Measurements from ENCODE around the gene GSS.

GSS gene

DNA sequence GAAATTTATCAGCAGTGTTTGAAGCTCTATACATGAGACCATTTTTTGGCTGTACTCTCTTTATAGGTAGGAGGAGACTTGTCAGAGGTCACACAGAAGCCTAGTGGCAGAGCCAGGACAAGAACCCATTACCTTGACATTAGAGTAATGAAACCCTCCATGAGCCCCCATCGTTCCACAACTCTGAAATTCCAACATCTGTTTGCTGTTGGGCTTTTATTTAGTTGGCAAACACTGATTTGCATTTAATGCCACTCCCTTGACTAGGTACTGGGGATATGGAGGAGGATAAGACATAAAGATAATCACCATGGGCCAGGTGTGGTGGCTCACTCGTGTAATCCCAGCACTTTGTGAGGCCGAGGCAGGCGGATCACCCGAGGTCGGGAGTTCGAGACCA lies 1.6 kb downstream of the GSS start:
- Histone ChIP-seq H3K9me3 (ENCODE audit: control insufficient read depth, low read length) (no peaks in the 10 kb centered on the region), H3K4me1 (peaks cover 9% of the 10 kb centered on the region), H3K36me3 (ENCODE audit: control insufficient read depth, insufficient read depth, low read length) (no peaks in the 10 kb centered on the region), H3K4me3 (ENCODE audit: low read depth, low read length) (no peak overlapping the region), H2AFZ (no peak overlapping the region), H3K9ac (no peak overlapping the region), H3K27ac (no peak overlapping the region), H3K27me3 (ENCODE audit: control insufficient read depth, insufficient read depth, low read length) (no peaks in the 10 kb centered on the region), H3K79me2 (no peaks in the 10 kb centered on the region), H3K4me2 (ENCODE audit: low read length) (no peak overlapping the region)
- TF ChIP-seq, protein P1, sequence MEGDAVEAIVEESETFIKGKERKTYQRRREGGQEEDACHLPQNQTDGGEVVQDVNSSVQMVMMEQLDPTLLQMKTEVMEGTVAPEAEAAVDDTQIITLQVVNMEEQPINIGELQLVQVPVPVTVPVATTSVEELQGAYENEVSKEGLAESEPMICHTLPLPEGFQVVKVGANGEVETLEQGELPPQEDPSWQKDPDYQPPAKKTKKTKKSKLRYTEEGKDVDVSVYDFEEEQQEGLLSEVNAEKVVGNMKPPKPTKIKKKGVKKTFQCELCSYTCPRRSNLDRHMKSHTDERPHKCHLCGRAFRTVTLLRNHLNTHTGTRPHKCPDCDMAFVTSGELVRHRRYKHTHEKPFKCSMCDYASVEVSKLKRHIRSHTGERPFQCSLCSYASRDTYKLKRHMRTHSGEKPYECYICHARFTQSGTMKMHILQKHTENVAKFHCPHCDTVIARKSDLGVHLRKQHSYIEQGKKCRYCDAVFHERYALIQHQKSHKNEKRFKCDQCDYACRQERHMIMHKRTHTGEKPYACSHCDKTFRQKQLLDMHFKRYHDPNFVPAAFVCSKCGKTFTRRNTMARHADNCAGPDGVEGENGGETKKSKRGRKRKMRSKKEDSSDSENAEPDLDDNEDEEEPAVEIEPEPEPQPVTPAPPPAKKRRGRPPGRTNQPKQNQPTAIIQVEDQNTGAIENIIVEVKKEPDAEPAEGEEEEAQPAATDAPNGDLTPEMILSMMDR (IDR thresholded peaks at IDR 0.05) = no peak

DNA sequence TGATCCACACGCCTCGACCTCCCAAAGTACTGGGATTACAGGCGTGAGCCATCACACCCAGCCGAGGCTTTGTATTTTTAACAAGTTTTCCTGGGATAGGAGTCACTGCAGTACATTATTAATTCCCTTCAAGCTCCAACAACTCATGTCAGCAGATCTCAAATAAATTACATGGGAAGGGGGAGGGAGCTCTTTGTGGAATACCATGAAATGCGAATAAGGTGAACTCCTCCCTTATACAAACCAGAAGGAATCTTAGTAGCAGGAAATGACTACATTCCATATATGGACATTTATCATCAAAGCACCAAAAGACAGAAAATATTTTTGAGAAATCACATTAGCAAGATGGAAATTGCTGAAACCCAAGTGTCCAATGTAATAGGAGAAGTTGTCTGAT lies 2.9 kb downstream of the GSS start:
- Histone ChIP-seq H3K27me3 (ENCODE audit: control insufficient read depth, insufficient read depth, low read length) (no peaks in the 10 kb centered on the region), H3K4me2 (ENCODE audit: low read length) (no peak overlapping the region), H3K9ac (no peak overlapping the region), H3K36me3 (ENCODE audit: control insufficient read depth, insufficient read depth, low read length) (no peaks in the 10 kb centered on the region), H3K9me3 (ENCODE audit: control insufficient read depth, low read length) (no peaks in the 10 kb centered on the region), H3K27ac (no peak overlapping the region), H3K4me1 (peaks cover 9% of the 10 kb centered on the region), H2AFZ (no peak overlapping the region), H3K4me3 (ENCODE audit: low read depth, low read length) (no peak overlapping the region), H3K79me2 (no peaks in the 10 kb centered on the region)
- TF ChIP-seq, protein P1 (IDR thresholded peaks at IDR 0.05) = no peak

DNA sequence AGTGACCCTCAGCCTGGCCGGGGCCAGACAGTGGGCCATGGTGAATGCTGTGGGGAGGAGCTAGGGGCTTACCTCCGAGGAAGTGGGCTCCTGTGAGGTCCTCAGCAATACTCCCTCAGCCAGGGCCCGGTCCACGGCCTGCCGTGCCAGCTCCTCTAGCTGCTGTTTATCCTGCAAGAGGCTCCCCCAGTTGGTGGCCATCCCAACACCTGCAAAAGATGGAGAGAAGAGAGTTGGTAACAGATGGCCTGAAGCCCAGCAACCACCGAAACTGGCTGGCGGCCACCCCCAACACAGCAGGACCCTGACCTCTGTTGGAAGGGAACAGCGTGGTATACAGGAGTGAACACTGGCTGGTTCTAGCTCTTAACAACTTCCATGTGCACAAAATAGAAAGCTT lies 4.0 kb downstream of the GSS start:
- Histone ChIP-seq H3K4me1 (peaks cover 9% of the 10 kb centered on the region), H3K9me3 (ENCODE audit: control insufficient read depth, low read length) (no peaks in the 10 kb centered on the region), H3K4me3 (ENCODE audit: low read depth, low read length) (no peak overlapping the region), H3K27ac (no peak overlapping the region), H3K27me3 (ENCODE audit: control insufficient read depth, insufficient read depth, low read length) (no peaks in the 10 kb centered on the region), H2AFZ (no peak overlapping the region), H3K79me2 (no peaks in the 10 kb centered on the region), H3K4me2 (ENCODE audit: low read length) (no peak overlapping the region), H3K36me3 (ENCODE audit: control insufficient read depth, insufficient read depth, low read length) (no peaks in the 10 kb centered on the region), H3K9ac (no peak overlapping the region)
- TF ChIP-seq, protein P1 (IDR thresholded peaks at IDR 0.05) = no peak

DNA sequence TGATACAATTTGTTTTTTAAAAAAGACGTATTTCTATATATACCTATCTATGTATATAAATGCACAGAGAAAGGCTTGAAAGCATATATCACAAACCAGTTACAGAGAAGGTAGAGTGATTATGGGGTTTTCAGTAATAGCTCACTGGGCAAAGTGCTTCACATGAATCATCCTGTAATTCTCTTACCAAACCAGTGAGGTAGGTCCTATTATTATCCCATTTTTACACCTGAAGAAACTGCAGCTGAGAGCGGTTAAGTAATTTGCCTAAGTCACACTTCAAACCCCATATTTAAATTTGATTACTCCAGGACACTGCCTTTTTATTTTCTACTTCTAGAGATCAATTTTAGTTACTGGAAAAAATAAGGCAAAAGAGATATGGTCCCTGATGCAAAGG lies 4.4 kb downstream of the GSS start:
- no peak overlapping the region for H3K4me2 ChIP-seq (ENCODE audit: low read length)
- no peak overlapping the region for H2AFZ ChIP-seq
- H3K36me3 ChIP-seq (ENCODE audit: control insufficient read depth, insufficient read depth, low read length) = no peaks in the 10 kb centered on the region
- H3K27me3 ChIP-seq (ENCODE audit: control insufficient read depth, insufficient read depth, low read length) = no peaks in the 10 kb centered on the region
- H3K4me1 ChIP-seq = peaks cover 6% of the 10 kb centered on the region
- H3K9ac ChIP-seq = no peak overlapping the region
- no peak overlapping the region for H3K27ac ChIP-seq
- TF ChIP-seq, protein P1 (IDR thresholded peaks at IDR 0.05) = no peak
- H3K9me3 ChIP-seq (ENCODE audit: control insufficient read depth, low read length) = no peaks in the 10 kb centered on the region
- H3K79me2 ChIP-seq = no peaks in the 10 kb centered on the region
- no peak overlapping the region for H3K4me3 ChIP-seq (ENCODE audit: low read depth, low read length)

DNA sequence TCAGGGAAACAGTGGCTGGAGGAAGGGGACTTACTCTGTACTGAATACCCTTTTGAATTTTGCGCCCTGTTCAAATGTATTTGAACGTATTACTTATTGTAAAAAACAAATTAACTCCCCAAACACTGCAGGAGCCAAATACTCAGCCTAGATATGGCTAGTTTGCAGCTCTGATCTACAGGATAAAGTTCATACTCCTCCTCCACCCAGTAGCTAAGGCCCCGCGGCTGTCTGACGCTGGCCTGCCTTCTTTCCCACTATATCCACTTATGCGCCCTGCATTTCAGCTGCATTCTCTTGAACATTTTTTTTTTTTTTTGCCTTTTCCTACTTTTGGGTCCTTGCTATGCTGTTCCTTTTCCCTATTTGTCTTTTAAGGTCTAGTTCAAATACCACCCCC lies 6.5 kb downstream of the GSS start:
- no peak overlapping the region for H3K27ac ChIP-seq
- no peaks in the 10 kb centered on the region for H3K79me2 ChIP-seq
- H3K4me1 ChIP-seq = no peaks in the 10 kb centered on the region
- no peak overlapping the region for H3K4me2 ChIP-seq (ENCODE audit: low read length)
- H3K9me3 ChIP-seq (ENCODE audit: control insufficient read depth, low read length) = no peaks in the 10 kb centered on the region
- H3K36me3 ChIP-seq (ENCODE audit: control insufficient read depth, insufficient read depth, low read length) = no peaks in the 10 kb centered on the region
- TF ChIP-seq, protein P1 (IDR thresholded peaks at IDR 0.05) = no peak
- H2AFZ ChIP-seq = no peak overlapping the region
- no peak overlapping the region for H3K4me3 ChIP-seq (ENCODE audit: low read depth, low read length)
- H3K27me3 ChIP-seq (ENCODE audit: control insufficient read depth, insufficient read depth, low read length) = no peaks in the 10 kb centered on the region
- no peak overlapping the region for H3K9ac ChIP-seq
